Prostate gland (tissue), 2 donors: ENCODE results near the gene COX10.
"Not testable (repeated sequence)": the region's sequence is repeated elsewhere in the genome, so short reads cannot be mapped to it uniquely, and the experiment has no call there.

ENCODE experiments used
- POLR2A ChIP-seq: fragments of 450-650 bp; IDR thresholded peaks from one replicate; pipeline ENCODE4 v1.6.1; 2016; ENCODE audit warnings: antibody characterized with exemption, mild to moderate bottlenecking
- TF ChIP-seq, protein P1 (sequence below), 4 experiments: fragments of 200-600 bp in 2 of 4; fragments of 450-650 bp in 2 of 4; sonication (generic) in 2 of 4; IDR thresholded peaks; 1 replicate in 3 of 4; 2 replicates in 1 of 4; pipeline ENCODE4 v1.5.1; 2016 to 2019; ENCODE audit warnings: antibody characterized with exemption in 4 of 4, mild to moderate bottlenecking in 2 of 4, moderate library complexity in 2 of 4

DNA sequence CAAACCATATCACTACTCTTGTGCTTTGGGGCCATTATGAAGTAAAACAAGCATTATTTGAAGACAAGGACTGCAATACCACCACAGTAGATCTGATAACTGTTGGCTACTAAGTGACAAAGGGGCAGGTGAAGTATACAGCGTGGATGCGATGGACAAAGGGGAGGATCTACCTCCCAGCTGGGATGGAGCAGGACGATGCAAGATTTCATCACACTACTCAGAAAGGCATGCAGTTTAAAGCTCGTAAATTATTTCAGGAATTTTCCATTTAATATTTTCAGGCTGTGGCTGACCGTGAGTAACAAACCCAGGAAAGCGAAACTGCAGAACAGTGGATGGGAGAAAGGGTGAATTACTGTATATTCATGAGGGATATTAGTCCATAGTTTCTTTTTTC lies 161.9 kb downstream of the COX10 start:
- TF ChIP-seq POLR2A = not testable (repeated sequence)
- TF ChIP-seq, protein P1, sequence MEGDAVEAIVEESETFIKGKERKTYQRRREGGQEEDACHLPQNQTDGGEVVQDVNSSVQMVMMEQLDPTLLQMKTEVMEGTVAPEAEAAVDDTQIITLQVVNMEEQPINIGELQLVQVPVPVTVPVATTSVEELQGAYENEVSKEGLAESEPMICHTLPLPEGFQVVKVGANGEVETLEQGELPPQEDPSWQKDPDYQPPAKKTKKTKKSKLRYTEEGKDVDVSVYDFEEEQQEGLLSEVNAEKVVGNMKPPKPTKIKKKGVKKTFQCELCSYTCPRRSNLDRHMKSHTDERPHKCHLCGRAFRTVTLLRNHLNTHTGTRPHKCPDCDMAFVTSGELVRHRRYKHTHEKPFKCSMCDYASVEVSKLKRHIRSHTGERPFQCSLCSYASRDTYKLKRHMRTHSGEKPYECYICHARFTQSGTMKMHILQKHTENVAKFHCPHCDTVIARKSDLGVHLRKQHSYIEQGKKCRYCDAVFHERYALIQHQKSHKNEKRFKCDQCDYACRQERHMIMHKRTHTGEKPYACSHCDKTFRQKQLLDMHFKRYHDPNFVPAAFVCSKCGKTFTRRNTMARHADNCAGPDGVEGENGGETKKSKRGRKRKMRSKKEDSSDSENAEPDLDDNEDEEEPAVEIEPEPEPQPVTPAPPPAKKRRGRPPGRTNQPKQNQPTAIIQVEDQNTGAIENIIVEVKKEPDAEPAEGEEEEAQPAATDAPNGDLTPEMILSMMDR (IDR thresholded peaks at IDR 0.05) = not testable (repeated sequence)
